SK-N-SH (cell line): ENCODE data around the gene COPS9. TPM values are rescaled to one million over a fixed set of nuclear protein-coding genes. Genes with fewer than 3 reads are reported as not detected.

ENCODE experiments used
- CTCF ChIA-PET: fragments of 300-600, 350-600 bp; formaldehyde crosslinking; extraction: SDS; loops from one replicate; lab custom pipeline; 2021; lab: Yijun Ruan, JAX
- POLR2A ChIA-PET: fragments of 350-600 bp; sonication (Branson Sonifier 250); formaldehyde crosslinking; extraction: SDS; loops from one replicate; lab custom pipeline; 2020; ENCODE audit warnings: antibody characterized with exemption, inconsistent platforms; lab: Yijun Ruan, JAX
- DNase-seq: peaks from one replicate; pipeline ENCODE4 v3.0.0; 2012
- H2AFZ ChIP-seq: fragments of 200-600 bp; sonication (generic); 2 replicates; pipeline ENCODE4 v1.8.1; 2016; ENCODE audit warnings: antibody characterized with exemption, mild to moderate bottlenecking, low read depth
- H3F3A ChIP-seq: fragments of 200-600 bp; sonication (generic); replicated peaks from 2 replicates; pipeline ENCODE3; 2016; ENCODE audit warnings: antibody characterized with exemption, mild to moderate bottlenecking; ENCODE audit not compliant: insufficient read depth
- H3K27ac ChIP-seq, 2 experiments: fragments of 200-500 bp in 1 of 2; fragments of 200-600 bp in 1 of 2; sonication (Bioruptor generic) in 1 of 2; sonication (generic), shearing (Covaris generic) in 1 of 2; 2 replicates each; pipeline versions ENCODE4 v1.5.1 to v1.6.1; 2014 to 2016; ENCODE audit warnings: low read depth in 2 of 2, inconsistent platforms in 1 of 2, low read length in 1 of 2, mild to moderate bottlenecking in 1 of 2, mixed read lengths in 1 of 2
- H3K27me3 ChIP-seq: fragments of 200-600 bp; sonication (generic), shearing (Covaris generic); 2 replicates; pipeline ENCODE4 v1.6.1; 2016; ENCODE audit warnings: mixed run types; ENCODE audit not compliant: insufficient read depth
- H3K36me3 ChIP-seq, 2 experiments: fragments of 200-500 bp in 1 of 2; fragments of 200-600 bp in 1 of 2; sonication (Bioruptor generic) in 1 of 2; sonication (generic) in 1 of 2; replicated peaks in 1 of 2; 2 replicates each; pipeline versions ENCODE3 to v1.5.1; 2014 to 2016; ENCODE audit warnings: low read length in 1 of 2, mild to moderate bottlenecking in 1 of 2; ENCODE audit not compliant: insufficient read depth in 2 of 2, control insufficient read depth in 1 of 2
- H3K4me1 ChIP-seq, 2 experiments: fragments of 200-500 bp in 1 of 2; fragments of 200-600 bp in 1 of 2; sonication (Bioruptor generic) in 1 of 2; sonication (generic), shearing (Covaris generic) in 1 of 2; 2 replicates each; pipeline versions ENCODE4 v1.5.1 to v1.6.1; 2014 to 2016; ENCODE audit warnings: low read depth in 1 of 2, low read length in 1 of 2, mixed run types in 1 of 2; ENCODE audit not compliant: insufficient read depth in 2 of 2, control insufficient read depth in 1 of 2
- H3K4me2 ChIP-seq: fragments of 200-600 bp; sonication (generic), shearing (Covaris generic); 2 replicates; pipeline ENCODE4 v1.6.1; 2017; ENCODE audit warnings: mixed run types
- H3K4me3 ChIP-seq, 2 experiments: fragments of 200-500 bp in 1 of 2; fragments of 200-600 bp in 1 of 2; sonication (Bioruptor generic) in 1 of 2; sonication (generic), shearing (Covaris generic) in 1 of 2; 2 replicates each; pipeline versions ENCODE4 v1.5.1 to v1.8.1; 2014 to 2016; ENCODE audit warnings: low read depth in 2 of 2, inconsistent platforms in 1 of 2, low read length in 1 of 2, mild to moderate bottlenecking in 1 of 2, mixed read lengths in 1 of 2, moderate library complexity in 1 of 2
- H3K79me2 ChIP-seq: fragments of 200-600 bp; sonication (generic); 2 replicates; pipeline ENCODE4 v1.8.1; 2017; ENCODE audit warnings: mild to moderate bottlenecking; ENCODE audit not compliant: insufficient read depth
- H3K9ac ChIP-seq: fragments of 200-600 bp; sonication (generic); 2 replicates; pipeline ENCODE4 v1.6.1; 2017; ENCODE audit warnings: mixed run types
- H3K9me2 ChIP-seq: fragments of 200-600 bp; sonication (generic); 2 replicates; pipeline ENCODE4 v1.6.1; 2017; ENCODE audit warnings: mixed run types
- H3K9me3 ChIP-seq: fragments of 200-600 bp; sonication (generic); 2 replicates; pipeline ENCODE4 v1.6.1; 2017; ENCODE audit warnings: mixed run types, mild to moderate bottlenecking, moderate library complexity
- H4K20me1 ChIP-seq: fragments of 200-600 bp; sonication (generic); 2 replicates; pipeline ENCODE4 v1.6.1; 2017; ENCODE audit warnings: mild to moderate bottlenecking, mixed run types; ENCODE audit not compliant: insufficient read depth
- CHD2 ChIP-seq: fragments of 150-350 bp; IDR thresholded peaks from 2 replicates; pipeline ENCODE4 v1.6.1; 2018; ENCODE audit warnings: low read length; ENCODE audit not compliant: partially characterized antibody
- EP300 ChIP-seq, 2 experiments: IDR thresholded peaks; 2 replicates each; pipeline versions ENCODE4 v1.4.0 to v1.6.1; 2012; ENCODE audit warnings: borderline replicate concordance in 1 of 2, low read depth in 1 of 2, low read length in 1 of 2
- EZH2phosphoT487 ChIP-seq: fragments of 200-600 bp; sonication (generic); IDR thresholded peaks from 2 replicates; pipeline ENCODE4 v1.6.1; 2017; ENCODE audit warnings: low read depth, mixed run types, mild to moderate bottlenecking, antibody characterized with exemption, moderate library complexity, borderline replicate concordance
- GATA2 ChIP-seq: sonication (generic); formaldehyde crosslinking; IDR thresholded peaks from 2 replicates; pipeline ENCODE4 v1.5.0; 2020; ENCODE audit warnings: mild to moderate bottlenecking, missing genetic modification reagents
- NFIC ChIP-seq: IDR thresholded peaks from 2 replicates; pipeline ENCODE4 v1.4.0; 2012; ENCODE audit warnings: borderline replicate concordance
- POLR2AphosphoS5 ChIP-seq: IDR thresholded peaks from 2 replicates; pipeline ENCODE4 v1.6.1; 2012; ENCODE audit warnings: low read depth, low read length
- RAD21 ChIP-seq: IDR thresholded peaks from 2 replicates; pipeline ENCODE4 v1.6.1; 2012; ENCODE audit warnings: mild to moderate bottlenecking, low read length
- SIN3A ChIP-seq: IDR thresholded peaks from 2 replicates; pipeline ENCODE4 v1.6.1; 2012; ENCODE audit warnings: low read depth, mild to moderate bottlenecking, low read length, moderate library complexity, borderline replicate concordance
- TEAD4 ChIP-seq: IDR thresholded peaks from 2 replicates; pipeline ENCODE4 v1.4.0; 2012; ENCODE audit warnings: mild to moderate bottlenecking, borderline replicate concordance; ENCODE audit not compliant: insufficient read depth
- YY1 ChIP-seq: IDR thresholded peaks from 2 replicates; pipeline ENCODE4 v1.4.0; 2012; ENCODE audit warnings: low read depth, mild to moderate bottlenecking
- WGBS: methylation state at CpG from one replicate; pipeline ENCODE4 v1.1.6; 2017; ENCODE audit warnings: low lambda C conversion rate; 5-methylcytosine and 5-hydroxymethylcytosine counted together
- polyA plus RNA-seq, 3 experiments: library from polyadenylated mRNA; depleted of rRNA; stranded (reverse); fragments of >200 nt; gene quantifications; 2 replicates each; pipeline ENCODE4 v1.2.3, GENCODE V29; 2012
- TF ChIP-seq, protein P1 (sequence below): IDR thresholded peaks from 2 replicates; pipeline ENCODE4 v1.4.0; 2012; ENCODE audit warnings: low read depth, borderline replicate concordance
- TF ChIP-seq, protein P2 (sequence below): fragments of 150-350 bp; IDR thresholded peaks from 2 replicates; pipeline ENCODE4 v1.6.1; 2017; ENCODE audit warnings: antibody characterized with exemption, low read length, low read depth, borderline replicate concordance
- TF ChIP-seq, protein P3 (sequence below): IDR thresholded peaks from 2 replicates; pipeline ENCODE4; 2012

COPS9 gene
- polyA plus RNA-seq, 1 of the 3 experiments (the other 2 are of a cell fraction) = 717 TPM

DNA sequence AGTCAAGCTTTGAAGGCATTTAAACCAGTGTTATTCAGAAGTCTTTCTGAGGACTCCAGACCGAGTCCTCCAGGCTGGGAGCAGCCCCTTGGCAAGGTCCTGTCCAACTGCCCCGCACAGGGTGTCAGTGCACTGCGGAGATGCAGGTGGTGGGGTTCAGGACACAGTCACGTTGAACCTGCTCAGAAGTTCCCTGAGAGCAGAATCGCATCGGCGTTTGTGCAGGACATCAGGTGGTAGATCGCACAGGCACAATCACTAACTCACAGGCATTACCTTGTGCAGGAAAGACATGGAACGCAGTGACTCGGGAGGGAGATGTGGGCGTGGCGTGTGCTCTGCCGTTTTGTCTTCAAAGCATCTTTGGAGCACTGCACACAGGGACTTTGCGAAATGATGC, 10.4 kb downstream of the COPS9 start (continued):
- TF ChIP-seq, protein P1, sequence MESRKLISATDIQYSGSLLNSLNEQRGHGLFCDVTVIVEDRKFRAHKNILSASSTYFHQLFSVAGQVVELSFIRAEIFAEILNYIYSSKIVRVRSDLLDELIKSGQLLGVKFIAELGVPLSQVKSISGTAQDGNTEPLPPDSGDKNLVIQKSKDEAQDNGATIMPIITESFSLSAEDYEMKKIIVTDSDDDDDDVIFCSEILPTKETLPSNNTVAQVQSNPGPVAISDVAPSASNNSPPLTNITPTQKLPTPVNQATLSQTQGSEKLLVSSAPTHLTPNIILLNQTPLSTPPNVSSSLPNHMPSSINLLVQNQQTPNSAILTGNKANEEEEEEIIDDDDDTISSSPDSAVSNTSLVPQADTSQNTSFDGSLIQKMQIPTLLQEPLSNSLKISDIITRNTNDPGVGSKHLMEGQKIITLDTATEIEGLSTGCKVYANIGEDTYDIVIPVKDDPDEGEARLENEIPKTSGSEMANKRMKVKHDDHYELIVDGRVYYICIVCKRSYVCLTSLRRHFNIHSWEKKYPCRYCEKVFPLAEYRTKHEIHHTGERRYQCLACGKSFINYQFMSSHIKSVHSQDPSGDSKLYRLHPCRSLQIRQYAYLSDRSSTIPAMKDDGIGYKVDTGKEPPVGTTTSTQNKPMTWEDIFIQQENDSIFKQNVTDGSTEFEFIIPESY = no peak
- no peak for TF ChIP-seq GATA2 (CRISPR knock-in tag)
- no peak for TF ChIP-seq RAD21
- TF ChIP-seq SIN3A = no peak
- no peak for TF ChIP-seq YY1
- TF ChIP-seq TEAD4 = no peak
- TF ChIP-seq, protein P2, sequence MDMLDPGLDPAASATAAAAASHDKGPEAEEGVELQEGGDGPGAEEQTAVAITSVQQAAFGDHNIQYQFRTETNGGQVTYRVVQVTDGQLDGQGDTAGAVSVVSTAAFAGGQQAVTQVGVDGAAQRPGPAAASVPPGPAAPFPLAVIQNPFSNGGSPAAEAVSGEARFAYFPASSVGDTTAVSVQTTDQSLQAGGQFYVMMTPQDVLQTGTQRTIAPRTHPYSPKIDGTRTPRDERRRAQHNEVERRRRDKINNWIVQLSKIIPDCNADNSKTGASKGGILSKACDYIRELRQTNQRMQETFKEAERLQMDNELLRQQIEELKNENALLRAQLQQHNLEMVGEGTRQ = no peak
- no peak for TF ChIP-seq POLR2AphosphoS5

DNA sequence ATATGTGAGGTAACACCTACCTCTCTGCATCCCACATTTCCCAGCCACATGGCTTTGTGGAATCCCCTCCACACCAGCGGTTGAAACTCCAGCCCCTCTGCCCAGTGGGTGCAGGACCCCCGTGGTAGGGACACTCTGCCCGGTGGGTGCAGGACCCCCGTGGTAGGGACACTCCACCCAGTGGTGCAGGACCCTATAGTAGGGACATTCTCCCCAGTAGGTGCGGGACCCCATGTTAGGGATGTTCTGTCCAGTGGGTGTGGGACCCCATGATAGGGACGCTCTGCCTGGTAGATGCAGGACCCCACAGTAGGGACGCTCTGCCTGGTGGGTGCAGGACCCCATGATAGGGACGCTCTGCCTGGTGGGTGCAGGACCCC, 11.5 kb downstream of the COPS9 start:
- DNase-seq = no peak
- Histone ChIP-seq H2AFZ (no peak overlapping the region), H3K9ac (no peak overlapping the region), H3K4me3 (no peak overlapping the region), H3F3A (no peaks in the 10 kb centered on the region), H3K36me3 (peaks cover 0 to 26% of the 10 kb centered on the region in 2 experiments), H3K9me3 (no peaks in the 10 kb centered on the region), H3K4me1 (no peaks in the 10 kb centered on the region), H3K27ac (no peak overlapping the region), H3K9me2 (no peaks in the 10 kb centered on the region), H3K27me3 (no peaks in the 10 kb centered on the region), H4K20me1 (no peaks in the 10 kb centered on the region), H3K4me2 (no peak overlapping the region), H3K79me2 (no peaks in the 10 kb centered on the region)
- ChIA-PET POLR2A (no interaction called here), CTCF (interaction anchor here (1.6 kb wide), 1 partner anchor 18 kb away, joined by 4 read pairs; no protein-coding TSS in a partner anchor)
- 84% methylated on average over 5 of the region's 8 CpGs for WGBS
- TF ChIP-seq, protein P3, sequence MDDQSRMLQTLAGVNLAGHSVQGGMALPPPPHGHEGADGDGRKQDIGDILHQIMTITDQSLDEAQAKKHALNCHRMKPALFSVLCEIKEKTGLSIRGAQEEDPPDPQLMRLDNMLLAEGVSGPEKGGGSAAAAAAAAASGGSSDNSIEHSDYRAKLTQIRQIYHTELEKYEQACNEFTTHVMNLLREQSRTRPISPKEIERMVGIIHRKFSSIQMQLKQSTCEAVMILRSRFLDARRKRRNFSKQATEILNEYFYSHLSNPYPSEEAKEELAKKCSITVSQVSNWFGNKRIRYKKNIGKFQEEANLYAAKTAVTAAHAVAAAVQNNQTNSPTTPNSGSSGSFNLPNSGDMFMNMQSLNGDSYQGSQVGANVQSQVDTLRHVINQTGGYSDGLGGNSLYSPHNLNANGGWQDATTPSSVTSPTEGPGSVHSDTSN = no peak
- TF ChIP-seq EZH2phosphoT487 (no peak), NFIC (no peak), EP300 (IDR thresholded peaks at IDR 0.05; ENCODE audit: borderline replicate concordance in 1 of 2, low read depth in 1 of 2, low read length in 1 of 2) (no peak), RAD21 (no peak), CHD2 (no peak)
